HEK293 (cell line): ENCODE measurements around the gene ANKRD36C.
"Not testable (repeated sequence)": the region's sequence is repeated elsewhere in the genome, so short reads cannot be mapped to it uniquely, and the experiment has no call there.

ENCODE experiments used
- CTCF ChIA-PET: fragments of 350-600 bp; formaldehyde crosslinking; extraction: SDS; loops from one replicate; lab custom pipeline; 2021; ENCODE audit warnings: antibody characterized with exemption; lab: Yijun Ruan, JAX
- POLR2A ChIA-PET: fragments of 300-600 bp; formaldehyde crosslinking; extraction: SDS; loops from one replicate; lab custom pipeline; 2020; ENCODE audit warnings: antibody characterized with exemption, inconsistent platforms; lab: Yijun Ruan, JAX
- H3K27ac ChIP-seq: fragments of 200-500 bp; sonication (Bioruptor generic); 2 replicates; pipeline ENCODE4 v1.5.1; 2014; ENCODE audit warnings: low read depth, low read length, control low read depth, inconsistent platforms; ENCODE audit errors: extremely low read depth
- H3K36me3 ChIP-seq, 2 experiments: fragments of 200-500 bp in 1 of 2; sonication (Bioruptor generic) in 1 of 2; 1 replicate in 1 of 2; 2 replicates in 1 of 2; pipeline ENCODE4 v1.5.1; 2014 to 2017; ENCODE audit warnings: inconsistent platforms in 2 of 2, low read length in 2 of 2; ENCODE audit not compliant: control insufficient read depth in 2 of 2, insufficient read depth in 1 of 2
- H3K4me1 ChIP-seq: fragments of 200-500 bp; sonication (Bioruptor generic); 2 replicates; pipeline ENCODE4 v1.5.1; 2014; ENCODE audit warnings: mild to moderate bottlenecking, low read length, inconsistent platforms; ENCODE audit not compliant: control insufficient read depth, insufficient read depth
- H3K4me3 ChIP-seq: 2 replicates; pipeline ENCODE4 v1.5.1; 2011; ENCODE audit warnings: low read depth, mild to moderate bottlenecking, control low read depth, low read length, moderate library complexity
- H3K9me3 ChIP-seq: fragments of 200-500 bp; sonication (Bioruptor generic); 2 replicates; pipeline ENCODE4 v1.5.1; 2014; ENCODE audit warnings: low read depth, low read length, inconsistent platforms; ENCODE audit not compliant: control insufficient read depth, insufficient read depth
- BCL11A ChIP-seq: fragments of 450-650 bp; formaldehyde crosslinking; IDR thresholded peaks from 2 replicates; pipeline ENCODE4 v1.5.1; 2016; ENCODE audit warnings: low read depth, missing biosample characterization, missing genetic modification characterization
- BCL11B ChIP-seq: fragments of 450-650 bp; formaldehyde crosslinking; IDR thresholded peaks from 2 replicates; pipeline ENCODE4 v1.5.1; 2016; ENCODE audit warnings: low read depth, missing biosample characterization, missing genetic modification characterization
- HOXA7 ChIP-seq: sonication (generic); formaldehyde crosslinking; IDR thresholded peaks from 2 replicates; pipeline ENCODE4 v1.8.1; 2022; ENCODE audit warnings: missing genetic modification reagents, borderline replicate concordance
- HOXD13 ChIP-seq: sonication (generic); formaldehyde crosslinking; IDR thresholded peaks from 2 replicates; pipeline ENCODE4 v1.8.0; 2022; ENCODE audit warnings: missing genetic modification reagents, borderline replicate concordance
- SETDB1 ChIP-seq: IDR thresholded peaks from one replicate; pipeline ENCODE4 v1.6.1; 2017; ENCODE audit warnings: mild to moderate bottlenecking, low read length, moderate library complexity, mixed read lengths; ENCODE audit not compliant: insufficient read length
- YY1 ChIP-seq: fragments of 450-650 bp; formaldehyde crosslinking; IDR thresholded peaks from 2 replicates; pipeline ENCODE4 v1.5.1; 2018; ENCODE audit warnings: missing biosample characterization, missing genetic modification characterization
- ZBTB7A ChIP-seq: fragments of 450-650 bp; formaldehyde crosslinking; IDR thresholded peaks from 2 replicates; pipeline ENCODE4 v1.5.1; 2016; ENCODE audit warnings: low read depth, missing biosample characterization, missing genetic modification characterization
- ZFP69B ChIP-seq: fragments of 450-650 bp; formaldehyde crosslinking; IDR thresholded peaks from 2 replicates; pipeline ENCODE4 v1.5.1; 2016; ENCODE audit warnings: missing biosample characterization, missing genetic modification characterization
- ZNF133 ChIP-seq: fragments of 450-650 bp; formaldehyde crosslinking; IDR thresholded peaks from 2 replicates; pipeline ENCODE4 v1.5.1; 2016; ENCODE audit warnings: missing biosample characterization, missing genetic modification characterization
- ZNF138 ChIP-seq: fragments of 450-650 bp; formaldehyde crosslinking; IDR thresholded peaks from 2 replicates; pipeline ENCODE4 v1.5.1; 2016; ENCODE audit warnings: missing biosample characterization, missing genetic modification characterization, borderline replicate concordance
- ZNF146 ChIP-seq: fragments of 450-650 bp; formaldehyde crosslinking; IDR thresholded peaks from 2 replicates; pipeline ENCODE4 v1.5.1; 2016; ENCODE audit warnings: missing biosample characterization, missing genetic modification characterization
- ZNF175 ChIP-seq: fragments of 450-650 bp; formaldehyde crosslinking; IDR thresholded peaks from 2 replicates; pipeline ENCODE4 v1.5.1; 2016; ENCODE audit warnings: missing biosample characterization, missing genetic modification characterization
- ZNF221 ChIP-seq: fragments of 450-650 bp; formaldehyde crosslinking; IDR thresholded peaks from 2 replicates; pipeline ENCODE4 v1.5.1; 2017; ENCODE audit warnings: missing biosample characterization, missing genetic modification characterization, borderline replicate concordance
- ZNF311 ChIP-seq: fragments of 450-650 bp; formaldehyde crosslinking; IDR thresholded peaks from 2 replicates; pipeline ENCODE4 v1.5.1; 2017; ENCODE audit warnings: missing biosample characterization, missing genetic modification characterization, borderline replicate concordance
- ZNF324 ChIP-seq: fragments of 450-650 bp; formaldehyde crosslinking; IDR thresholded peaks from 2 replicates; pipeline ENCODE4 v1.5.1; 2016; ENCODE audit warnings: missing biosample characterization, missing genetic modification characterization
- ZNF488 ChIP-seq: fragments of 450-650 bp; formaldehyde crosslinking; IDR thresholded peaks from 2 replicates; pipeline ENCODE4 v1.5.1; 2016; ENCODE audit warnings: missing biosample characterization, missing genetic modification characterization
- ZNF621 ChIP-seq: fragments of 450-650 bp; formaldehyde crosslinking; IDR thresholded peaks from 2 replicates; pipeline ENCODE4 v1.5.1; 2017; ENCODE audit warnings: missing biosample characterization, missing genetic modification characterization
- ZNF777 ChIP-seq: fragments of 450-650 bp; formaldehyde crosslinking; IDR thresholded peaks from 2 replicates; pipeline ENCODE4 v1.5.1; 2017; ENCODE audit warnings: missing biosample characterization, missing genetic modification characterization, borderline replicate concordance
- TF ChIP-seq, protein P1 (sequence below): fragments of 450-650 bp; formaldehyde crosslinking; IDR thresholded peaks from 2 replicates; pipeline ENCODE4 v1.5.1; 2017; ENCODE audit warnings: missing biosample characterization, mild to moderate bottlenecking, missing genetic modification characterization, moderate library complexity

ANKRD36C gene

DNA sequence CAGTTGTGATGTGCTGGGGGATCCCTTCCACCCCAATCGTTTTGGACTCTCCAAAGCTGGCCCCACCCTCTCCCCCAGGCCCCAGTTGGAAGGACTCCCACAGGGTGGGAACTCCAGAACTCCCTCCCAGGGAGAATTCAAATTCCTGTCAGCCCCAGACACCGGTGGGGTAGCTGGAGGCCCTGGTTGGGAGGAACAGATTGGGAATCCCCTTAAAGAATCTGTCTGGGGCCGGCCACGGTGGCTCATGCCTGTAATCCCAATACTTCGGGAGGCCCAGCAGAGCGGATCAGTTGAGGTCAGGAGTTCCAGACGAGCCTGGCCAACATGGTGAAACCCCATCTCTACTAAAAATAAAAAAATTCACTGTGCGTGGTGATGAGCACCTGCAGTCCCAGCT is 155.5 kb downstream of the ANKRD36C start:
- ChIA-PET POLR2A (no interaction called here), CTCF (no interaction called here)
- Histone ChIP-seq H3K9me3 (no peaks in the 10 kb centered on the region), H3K36me3 (peaks cover 0 to 13% of the 10 kb centered on the region in 2 experiments; a peak in 1 of 3 replicates), H3K27ac (no peak overlapping the region), H3K4me1 (no peaks in the 10 kb centered on the region), H3K4me3 (no peak overlapping the region)
- no peak for TF ChIP-seq ZNF488 (tag by site-specific recombination)

DNA sequence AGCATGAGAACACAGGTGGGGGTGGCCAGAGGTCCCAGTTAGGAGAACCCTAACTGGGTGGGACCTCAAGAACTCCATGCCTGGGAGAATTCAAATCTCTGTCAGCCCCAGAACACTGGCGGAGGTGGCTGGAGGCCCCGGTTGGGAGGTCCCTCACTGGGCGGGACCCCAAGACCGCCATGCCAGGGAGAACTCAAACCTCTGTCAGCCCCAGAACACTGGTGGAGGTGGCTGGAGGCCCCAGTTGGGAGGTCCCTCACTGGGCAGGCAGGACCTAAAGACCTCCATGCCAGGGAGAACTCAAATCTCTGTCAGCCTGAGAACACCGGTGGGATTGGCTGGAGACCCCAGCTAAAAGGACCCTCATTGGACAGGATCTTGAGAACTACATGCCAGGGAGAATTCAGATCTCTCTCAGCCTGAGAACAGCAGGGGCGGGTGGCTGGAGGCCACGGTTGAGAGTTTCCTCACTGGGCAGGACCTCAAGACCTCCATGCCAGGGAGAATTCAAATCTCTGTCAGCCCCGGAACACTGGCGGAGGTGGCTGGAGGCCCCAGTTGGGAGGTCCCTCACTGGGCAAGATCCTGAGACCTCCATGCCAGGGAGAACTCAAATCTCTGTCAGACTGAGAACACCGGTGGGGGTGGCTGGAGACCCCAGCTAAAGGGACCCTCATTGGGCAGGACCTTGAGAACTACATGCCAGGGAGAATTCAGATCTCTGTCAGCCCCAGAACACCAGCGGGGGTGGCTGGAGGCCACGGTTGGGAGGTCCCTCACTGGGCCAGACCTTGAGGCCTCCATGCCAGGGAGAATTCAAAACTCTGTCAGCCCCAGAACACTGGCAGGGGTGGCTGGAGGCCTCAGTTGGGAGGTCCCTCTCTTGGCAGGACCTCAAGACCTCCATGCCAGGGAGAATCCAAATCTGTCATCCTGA is 157.3 kb downstream of the ANKRD36C start:
- CTCF ChIA-PET, H3K4me3 ChIP-seq, H3K9me3 ChIP-seq, POLR2A ChIA-PET, H3K4me1 ChIP-seq, H3K27ac ChIP-seq: not testable (repeated sequence)
- peaks cover 0 to 17% of the 10 kb centered on the region in 2 experiments; a peak in 1 of 3 replicates for H3K36me3 ChIP-seq

GRCh38 chr2:95824218-95824617 is 167.4 kb downstream of the ANKRD36C start:
- CTCF ChIA-PET: not testable (repeated sequence)

DNA sequence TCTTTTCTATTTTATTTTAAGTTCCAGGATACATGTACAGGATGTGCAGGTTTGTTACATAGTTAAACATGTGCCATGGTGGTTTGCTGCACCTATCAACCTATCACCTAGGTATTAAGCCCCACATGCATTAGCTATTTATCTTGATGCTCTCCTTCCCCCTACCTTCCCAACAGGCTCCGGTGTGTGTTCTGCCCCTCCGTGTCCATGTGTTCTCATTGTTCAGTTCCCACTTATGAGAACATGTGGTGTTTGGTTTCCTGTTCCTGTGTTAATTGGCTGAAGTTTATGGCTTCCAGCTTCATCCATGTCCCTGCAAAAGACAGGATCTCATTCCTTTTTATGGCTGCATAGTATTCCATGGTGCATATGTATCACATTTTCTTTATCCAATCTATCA is 174.1 kb downstream of the ANKRD36C start:
- TF ChIP-seq ZNF146 (tag by site-specific recombination): 0 out of 2 replicates have a peak, but pooled peaks have one; percentile 10
- H3K36me3 ChIP-seq, H3K27ac ChIP-seq, H3K4me1 ChIP-seq, H3K4me3 ChIP-seq, CTCF ChIA-PET, POLR2A ChIA-PET, H3K9me3 ChIP-seq: not testable (repeated sequence)

More at GRCh38 chr2:95824218-95824617, 167.4 kb downstream of the ANKRD36C start:
- H3K4me1 ChIP-seq, H3K36me3 ChIP-seq, H3K9me3 ChIP-seq, POLR2A ChIA-PET, H3K4me3 ChIP-seq, H3K27ac ChIP-seq: not testable (repeated sequence)
- peak; percentile 24 for TF ChIP-seq SETDB1

DNA sequence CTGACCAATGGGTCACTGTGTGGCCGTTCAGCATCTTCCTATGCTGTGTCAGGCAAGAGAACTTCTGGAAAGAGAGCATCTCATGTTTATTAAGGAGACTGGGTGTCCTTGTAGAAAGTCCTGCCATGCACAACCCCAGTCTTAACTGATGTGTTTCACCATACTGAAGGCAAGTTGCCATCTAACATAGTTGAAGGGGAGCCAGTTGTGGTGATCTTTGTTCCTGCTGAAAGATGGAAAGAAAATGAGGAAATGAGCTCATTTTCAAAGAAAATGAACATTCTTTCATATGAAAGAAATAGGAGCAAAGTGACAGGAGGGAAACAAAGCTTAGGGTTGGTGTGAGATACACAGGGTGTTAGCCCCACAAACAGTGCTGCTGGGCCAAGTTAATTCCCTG is 178.3 kb downstream of the ANKRD36C start:
- H3K4me1 ChIP-seq, POLR2A ChIA-PET, H3K36me3 ChIP-seq, H3K9me3 ChIP-seq, H3K4me3 ChIP-seq, H3K27ac ChIP-seq, CTCF ChIA-PET: not testable (repeated sequence)

GRCh38 chr2:95799892-95800291 is 191.7 kb downstream of the ANKRD36C start:
- ChIA-PET CTCF (no interaction called here), POLR2A (no interaction called here)
- no peaks in the 10 kb centered on the region for H3K36me3 ChIP-seq
- no peak overlapping the region for H3K27ac ChIP-seq
- no peaks in the 10 kb centered on the region for H3K9me3 ChIP-seq
- no peaks in the 10 kb centered on the region for H3K4me1 ChIP-seq
- H3K4me3 ChIP-seq: no peak overlapping the region
- TF ChIP-seq BCL11B (tag by site-specific recombination): no peak
- TF ChIP-seq ZNF175 (tag by site-specific recombination): no peak
- no peak for TF ChIP-seq ZNF138 (tag by site-specific recombination)
- no peak for TF ChIP-seq ZNF621 (tag by site-specific recombination)
- no peak for TF ChIP-seq HOXA7 (CRISPR knock-in tag)
- TF ChIP-seq, protein P1, sequence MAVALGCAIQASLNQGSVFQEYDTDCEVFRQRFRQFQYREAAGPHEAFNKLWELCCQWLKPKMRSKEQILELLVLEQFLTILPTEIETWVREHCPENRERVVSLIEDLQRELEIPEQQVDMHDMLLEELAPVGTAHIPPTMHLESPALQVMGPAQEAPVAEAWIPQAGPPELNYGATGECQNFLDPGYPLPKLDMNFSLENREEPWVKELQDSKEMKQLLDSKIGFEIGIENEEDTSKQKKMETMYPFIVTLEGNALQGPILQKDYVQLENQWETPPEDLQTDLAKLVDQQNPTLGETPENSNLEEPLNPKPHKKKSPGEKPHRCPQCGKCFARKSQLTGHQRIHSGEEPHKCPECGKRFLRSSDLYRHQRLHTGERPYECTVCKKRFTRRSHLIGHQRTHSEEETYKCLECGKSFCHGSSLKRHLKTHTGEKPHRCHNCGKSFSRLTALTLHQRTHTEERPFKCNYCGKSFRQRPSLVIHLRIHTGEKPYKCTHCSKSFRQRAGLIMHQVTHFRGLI (tag by site-specific recombination): no peak
- no peak for TF ChIP-seq YY1 (tag by site-specific recombination)
- no peak for TF ChIP-seq ZNF221 (tag by site-specific recombination)
- no peak for TF ChIP-seq ZNF324 (tag by site-specific recombination)
- no peak for TF ChIP-seq ZNF133
- no peak for TF ChIP-seq ZNF777 (tag by site-specific recombination)
- TF ChIP-seq HOXD13 (CRISPR knock-in tag): no peak
- no peak for TF ChIP-seq ZFP69B
- no peak for TF ChIP-seq ZNF311 (tag by site-specific recombination)
- no peak for TF ChIP-seq ZBTB7A (tag by site-specific recombination)
- TF ChIP-seq BCL11A (tag by site-specific recombination): no peak
